HG02642 (cell line): ENCODE results near the gene ZBTB3.
"Not testable (repeated sequence)": the region's sequence is repeated elsewhere in the genome, so short reads cannot be mapped to it uniquely, and the experiment has no call there.

Source experiments
- ATAC-seq: cut with Tn5 transposase; IDR thresholded peaks from one replicate; pipeline ENCODE4 v1.9.1; 2021; ENCODE audit warnings: mild to moderate bottlenecking; ENCODE audit not compliant: unreplicated experiment, poor library complexity

ZBTB3 gene

DNA sequence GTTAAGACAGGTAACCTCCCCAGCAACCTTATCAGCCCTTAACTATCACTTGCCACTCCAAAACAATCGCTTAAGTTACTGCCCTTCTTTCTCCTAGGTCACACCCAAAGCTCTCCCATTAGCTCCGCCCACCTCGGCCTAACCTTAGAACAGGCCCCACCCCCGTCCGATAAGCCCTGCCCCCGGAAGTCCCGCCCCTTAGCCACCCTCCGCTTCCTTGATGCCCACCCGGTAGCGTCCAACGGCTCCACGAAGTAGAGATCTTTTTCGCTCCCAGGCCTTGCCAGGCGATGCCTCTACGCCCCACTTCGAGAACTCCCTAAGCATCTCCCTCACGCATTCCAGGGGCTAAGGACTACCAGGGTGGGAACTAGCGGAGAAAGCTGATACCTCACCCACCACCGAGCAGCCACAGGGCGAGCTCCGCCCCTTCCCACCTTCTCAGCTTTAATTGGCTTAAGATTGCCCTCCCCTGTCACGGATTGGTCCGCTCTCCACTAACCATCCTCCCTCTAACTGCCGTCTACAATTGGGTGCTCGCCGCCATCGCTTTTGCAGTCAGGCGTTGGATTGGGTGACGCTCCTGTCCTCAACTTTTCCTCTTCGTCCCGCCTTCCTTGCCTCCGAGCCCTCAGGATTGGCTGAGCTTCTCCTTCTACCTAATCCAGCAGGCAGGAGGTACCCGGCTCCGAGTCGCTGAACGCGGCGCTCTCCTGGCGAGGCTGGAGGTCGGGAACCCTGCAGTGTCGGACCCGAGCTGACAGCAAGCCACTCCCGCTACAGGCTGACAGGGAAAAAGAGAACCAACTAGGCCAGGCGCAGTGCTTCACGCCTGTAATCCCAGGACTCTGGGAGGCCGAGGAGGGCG, at the start of gene ZBTB3:
TSS of gene ZBTB3 (minus strand) at position 425 of the 868 bp plus-strand sequence. CDS start 496 bp downstream, outside the sequence.
- peak; percentile 96 for ATAC-seq

DNA sequence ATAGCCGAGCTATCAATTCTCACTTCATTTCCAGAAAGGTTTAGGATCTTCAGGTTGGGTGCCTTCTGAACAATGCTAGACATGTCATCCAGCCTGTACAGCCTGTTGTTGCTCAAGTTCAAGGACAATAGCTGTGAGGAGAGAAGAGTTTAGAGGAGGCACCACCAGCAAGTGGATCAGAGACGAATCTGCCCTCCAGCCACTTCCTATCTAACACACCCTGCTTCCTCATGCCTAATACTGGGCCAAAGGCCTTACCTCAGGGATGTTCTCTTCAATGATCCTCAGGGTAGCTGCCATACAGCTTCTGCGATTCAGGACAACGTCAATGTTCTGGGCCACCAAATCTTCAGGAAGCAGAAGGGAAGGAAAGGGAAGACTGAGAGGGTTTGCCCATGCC, 47.1 kb upstream of the ZBTB3 start:
- ATAC-seq = no peak

DNA sequence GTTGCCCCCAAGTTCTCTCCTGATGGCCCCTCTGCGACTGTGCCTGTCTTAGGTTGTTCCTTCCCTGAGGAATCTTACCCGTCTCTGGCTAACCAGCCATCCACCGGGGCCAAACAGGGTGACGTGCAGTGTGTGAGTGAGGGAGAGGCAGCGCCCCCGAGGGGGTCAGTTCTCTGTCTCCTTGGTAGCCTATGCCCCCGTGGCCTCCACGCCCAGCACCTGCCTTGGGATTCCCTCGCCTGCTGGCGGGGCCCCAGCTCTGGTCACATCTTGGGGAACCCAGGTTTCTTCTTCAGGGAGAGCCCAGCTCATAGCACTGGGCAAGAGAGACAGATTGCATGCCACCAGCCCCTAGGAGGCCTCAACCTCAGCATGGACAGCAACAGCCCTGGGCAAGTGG, 45.5 kb upstream of the ZBTB3 start:
- no peak for ATAC-seq

DNA sequence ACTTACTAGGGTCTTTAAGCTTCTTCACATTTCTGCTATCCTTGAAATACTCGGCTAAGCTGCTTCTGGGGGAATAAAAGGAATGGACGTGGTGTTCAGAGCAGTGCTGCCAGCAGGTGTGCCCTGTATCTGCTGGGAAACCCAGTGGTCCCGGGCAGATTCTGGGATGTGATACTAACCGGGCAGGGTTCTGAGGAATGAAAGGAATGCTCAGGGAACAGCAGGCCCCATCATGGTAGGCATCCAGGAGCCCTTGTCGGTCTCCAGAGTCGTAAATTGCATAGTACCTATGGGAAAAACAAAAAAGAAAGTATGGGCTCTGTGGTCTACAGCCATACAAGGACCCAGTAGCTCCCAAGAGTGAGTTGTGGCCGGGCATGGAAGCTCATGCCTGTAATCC, 42.3 kb upstream of the ZBTB3 start:
- ATAC-seq = no peak

DNA sequence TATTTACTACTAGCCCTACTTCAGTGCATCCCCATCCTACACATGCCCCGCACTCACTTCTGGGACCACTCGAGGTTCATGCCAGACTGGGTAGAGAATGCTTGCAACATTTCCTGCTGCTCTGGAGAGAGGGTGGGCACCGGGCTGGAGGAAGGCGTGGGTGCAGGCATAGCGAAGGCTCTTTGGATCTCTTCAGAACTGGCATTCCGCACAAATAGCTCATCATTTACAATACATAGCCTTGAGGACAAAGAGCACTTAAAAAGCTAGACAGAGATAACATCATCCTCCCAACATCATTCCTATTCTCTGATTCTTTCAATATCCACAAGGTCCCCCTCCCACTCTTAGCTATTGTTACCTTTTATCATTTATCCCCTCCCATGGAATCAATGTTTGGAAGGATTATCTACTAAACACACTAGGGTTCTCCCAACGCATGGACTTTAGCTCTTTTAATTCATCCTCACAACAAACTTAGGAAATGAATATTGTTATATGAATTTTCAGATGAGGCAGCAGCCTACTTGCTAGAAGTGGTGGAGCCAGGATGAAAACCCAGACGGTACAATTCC, 40.3 kb upstream of the ZBTB3 start:
- no peak for ATAC-seq

- ATAC-seq = no peak
Measured at GRCh38 chr11:62792202-62792575, 38.2 kb upstream of the ZBTB3 start.

GRCh38 chr11:62791501-62792201, 37.7 kb upstream of the ZBTB3 start, which contains the start of gene TMEM223:
Gene TMEM223, minus strand, starts transcription at chr11:62792006. Its CDS starts 12 bp downstream, at chr11:62791994.
- ATAC-seq = peak; percentile 70

- ATAC-seq = no peak
Measured at GRCh38 chr11:62789576-62789975, 35.6 kb upstream of the ZBTB3 start.

GRCh38 chr11:62788991-62789390, 35.0 kb upstream of the ZBTB3 start:
- ATAC-seq = no peak

- peak; percentile 72 for ATAC-seq
Measured at GRCh38 chr11:62787005-62787759, 33.2 kb upstream of the ZBTB3 start, which contains the start of gene TMEM179B. Gene TMEM179B, plus strand, starts transcription at chr11:62787402. Its CDS starts 30 bp downstream, at chr11:62787432.

GRCh38 chr11:62786318-62787004, 32.5 kb upstream of the ZBTB3 start:
- peak; percentile 67 for ATAC-seq

GRCh38 chr11:62782753-62783152, 28.8 kb upstream of the ZBTB3 start:
- ATAC-seq = no peak

GRCh38 chr11:62778441-62778840, 24.5 kb upstream of the ZBTB3 start:
- no peak for ATAC-seq

GRCh38 chr11:62777389-62777788, 23.4 kb upstream of the ZBTB3 start:
- ATAC-seq = no peak

DNA sequence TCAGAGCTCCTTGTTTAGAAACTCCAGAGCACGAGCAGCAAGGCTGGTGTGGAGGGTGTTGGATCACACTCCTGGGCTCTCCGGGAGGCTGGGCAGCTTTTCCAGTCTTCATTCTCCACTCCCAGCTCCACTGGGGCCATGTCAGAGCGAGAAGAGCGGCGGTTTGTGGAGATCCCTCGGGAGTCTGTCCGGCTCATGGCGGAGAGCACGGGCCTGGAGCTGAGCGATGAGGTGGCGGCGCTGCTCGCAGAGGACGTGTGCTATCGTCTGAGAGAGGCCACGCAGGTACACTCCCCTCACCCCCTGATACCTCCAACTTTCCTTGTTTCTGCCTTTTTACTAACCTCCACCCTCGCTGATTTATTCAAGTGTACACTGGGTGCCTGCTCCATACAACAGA, 21.7 kb upstream of the ZBTB3 start:
- ATAC-seq = no peak

GRCh38 chr11:62774407-62774806, 20.4 kb upstream of the ZBTB3 start:
- ATAC-seq = no peak

DNA sequence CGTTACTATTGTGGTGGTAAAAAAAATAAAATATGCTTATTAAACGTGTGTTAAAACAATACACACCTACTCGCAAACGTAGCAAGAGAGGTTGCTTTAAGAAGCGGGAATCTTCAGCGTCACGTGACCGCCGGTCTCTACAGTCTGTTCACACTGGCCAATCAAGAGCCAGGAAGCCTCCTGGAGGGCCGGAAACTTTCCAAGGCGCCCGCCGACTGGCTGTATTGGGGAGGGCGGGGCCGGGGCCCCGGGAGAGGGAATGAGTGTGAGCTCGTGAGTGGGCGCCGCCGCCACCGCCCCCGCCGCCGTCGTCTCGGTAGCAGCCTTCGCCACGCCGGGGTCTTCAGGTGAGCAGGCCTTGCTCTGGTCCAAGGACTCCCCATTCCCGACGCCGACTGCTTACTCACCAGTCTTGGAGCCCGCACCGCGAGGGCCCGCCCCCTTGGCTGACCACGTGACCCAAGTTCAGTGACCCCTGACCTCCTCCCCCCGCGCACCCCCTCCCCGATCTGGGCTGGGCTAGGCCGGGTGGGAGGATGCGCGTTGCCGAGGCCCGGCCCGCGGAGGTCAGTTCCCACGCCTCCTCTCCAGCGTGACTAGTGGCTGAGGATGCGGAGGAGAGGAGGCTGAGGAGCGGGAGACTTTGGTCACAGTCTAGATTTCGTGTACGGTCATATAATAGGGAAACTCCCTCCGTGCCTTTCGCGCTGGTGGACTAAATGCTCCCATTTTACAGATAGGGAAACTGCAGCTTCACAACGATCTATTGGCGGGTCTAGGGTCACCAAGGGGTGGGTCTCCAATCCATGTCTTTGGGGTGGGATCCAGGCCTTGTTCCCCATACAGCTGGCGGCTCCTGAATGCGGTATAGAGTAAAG, 17.4 kb upstream of the ZBTB3 start, which contains the start of gene TAF6L:
TSS of gene TAF6L (plus strand) at position 253 of the 878 bp plus-strand sequence. CDS start 4,388 bp downstream, outside the sequence.
- peak; percentile 87 for ATAC-seq

DNA sequence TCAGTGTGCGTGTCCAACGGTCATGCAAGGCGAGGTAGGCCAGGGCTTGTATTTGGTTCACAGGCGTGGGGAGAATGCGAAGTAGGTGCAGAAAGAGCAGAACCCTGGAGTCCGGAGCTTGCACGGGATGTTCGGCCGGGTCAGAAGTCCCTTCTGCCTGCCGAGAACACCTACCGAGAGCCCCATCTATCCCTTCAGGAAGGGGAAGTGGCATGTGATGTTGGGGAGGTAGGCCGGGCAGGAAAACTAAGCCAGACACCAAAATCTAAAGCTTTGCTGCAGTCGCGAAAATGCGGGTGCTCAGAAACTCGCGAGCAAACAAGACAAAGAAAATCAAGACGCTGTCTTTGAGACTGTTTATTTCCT, 16.8 kb upstream of the ZBTB3 start:
- ATAC-seq = peak; percentile 9

- ATAC-seq = not testable (repeated sequence)
Measured at GRCh38 chr11:62760867-62761227, 6.9 kb upstream of the ZBTB3 start.
